H9 (cell line): Measurements from ENCODE around the gene CHRNA4. TPM values are rescaled to one million over a fixed set of nuclear protein-coding genes. Genes with fewer than 3 reads are reported as not detected.

ENCODE experiments used
- DNase-seq: peaks from one replicate; pipeline ENCODE4 v3.0.0-alpha.2; 2017
- H2AFZ ChIP-seq: one replicate; pipeline ENCODE4 v1.6.1; 2013; ENCODE audit warnings: mild to moderate bottlenecking, low read length, control low read depth, moderate library complexity
- H2AK5ac ChIP-seq: 2 replicates; pipeline ENCODE4 v1.6.1; 2013; ENCODE audit warnings: low read length, control low read depth, mixed read lengths; ENCODE audit not compliant: insufficient read length
- H2BK120ac ChIP-seq: one replicate; pipeline ENCODE4 v1.6.1; 2013; ENCODE audit warnings: low read depth, mild to moderate bottlenecking, low read length, control low read depth, inconsistent platforms; ENCODE audit not compliant: poor library complexity, severe bottlenecking
- H2BK12ac ChIP-seq: 2 replicates; pipeline ENCODE4 v1.6.1; 2013; ENCODE audit warnings: low read length, control low read depth, mixed read lengths, low read depth; ENCODE audit not compliant: insufficient read length
- H2BK15ac ChIP-seq: 2 replicates; pipeline ENCODE4 v1.6.1; 2013; ENCODE audit warnings: low read depth, low read length, control low read depth
- H2BK20ac ChIP-seq: one replicate; pipeline ENCODE4 v1.6.1; 2013; ENCODE audit warnings: low read depth, mild to moderate bottlenecking, low read length, control low read depth, inconsistent platforms; ENCODE audit not compliant: poor library complexity, severe bottlenecking
- H2BK5ac ChIP-seq: 2 replicates; pipeline ENCODE4 v1.6.1; 2013; ENCODE audit warnings: low read length, control low read depth, mixed read lengths; ENCODE audit not compliant: insufficient read length
- H3K14ac ChIP-seq: 2 replicates; pipeline ENCODE4 v1.6.1; 2013; ENCODE audit warnings: low read length, control low read depth; ENCODE audit not compliant: insufficient read depth
- H3K18ac ChIP-seq: 2 replicates; pipeline ENCODE4 v1.6.1; 2013; ENCODE audit warnings: low read depth, mild to moderate bottlenecking, mixed read lengths, low read length, control low read depth; ENCODE audit not compliant: insufficient read length
- H3K23ac ChIP-seq: 2 replicates; pipeline ENCODE4 v1.6.1; 2013; ENCODE audit warnings: low read length, control low read depth, mixed read lengths, low read depth; ENCODE audit not compliant: insufficient read length
- H3K23me2 ChIP-seq: 2 replicates; pipeline ENCODE4 v1.6.1; 2013; ENCODE audit warnings: low read depth, mild to moderate bottlenecking, mixed read lengths, low read length, control low read depth; ENCODE audit not compliant: insufficient read length, poor library complexity, severe bottlenecking
- H3K27ac ChIP-seq: 2 replicates; pipeline ENCODE4 v1.5.1; 2013; ENCODE audit warnings: low read length, control low read depth, mixed read lengths, low read depth; ENCODE audit not compliant: insufficient read length
- H3K27me3 ChIP-seq: 2 replicates; pipeline ENCODE4 v1.6.1; 2013; ENCODE audit warnings: low read length, control low read depth, inconsistent platforms; ENCODE audit not compliant: insufficient read depth
- H3K4ac ChIP-seq: 2 replicates; pipeline ENCODE4 v1.6.1; 2013; ENCODE audit warnings: low read depth, mild to moderate bottlenecking, control low read depth, inconsistent platforms, low read length, moderate library complexity
- H3K4me1 ChIP-seq: 2 replicates; pipeline ENCODE4 v1.6.1; 2013; ENCODE audit warnings: low read length, control low read depth, inconsistent platforms; ENCODE audit not compliant: insufficient read depth
- H3K4me2 ChIP-seq: 2 replicates; pipeline ENCODE4 v1.6.1; 2013; ENCODE audit warnings: low read length, control low read depth, mixed read lengths; ENCODE audit not compliant: insufficient read length, insufficient read depth
- H3K56ac ChIP-seq: 2 replicates; pipeline ENCODE4 v1.6.1; 2013; ENCODE audit warnings: low read depth, mild to moderate bottlenecking, mixed read lengths, low read length, control low read depth; ENCODE audit not compliant: insufficient read length
- H3K79me1 ChIP-seq: 2 replicates; pipeline ENCODE4 v1.6.1; 2013; ENCODE audit warnings: low read depth, mild to moderate bottlenecking, moderate library complexity, low read length, control low read depth, inconsistent platforms; ENCODE audit not compliant: insufficient read depth, poor library complexity, severe bottlenecking
- H3K79me2 ChIP-seq: 2 replicates; pipeline ENCODE4 v1.6.1; 2013; ENCODE audit warnings: low read length, control low read depth, inconsistent platforms; ENCODE audit not compliant: insufficient read depth
- H3K9ac ChIP-seq: 2 replicates; pipeline ENCODE4 v1.6.1; 2013; ENCODE audit warnings: low read length, control low read depth, mixed read lengths; ENCODE audit not compliant: insufficient read length; ENCODE audit errors: extremely low read depth
- H3K9me3 ChIP-seq: one replicate; pipeline ENCODE4 v1.6.1; 2013; ENCODE audit warnings: low read depth, low read length, inconsistent platforms; ENCODE audit not compliant: control insufficient read depth
- H3T11ph ChIP-seq: one replicate; pipeline ENCODE4 v1.6.1; 2013; ENCODE audit warnings: mild to moderate bottlenecking, low read length, control low read depth, inconsistent platforms
- H4K20me1 ChIP-seq: one replicate; pipeline ENCODE4 v1.6.1; 2013; ENCODE audit not compliant: control insufficient read depth, insufficient read length, insufficient read depth
- H4K5ac ChIP-seq: 2 replicates; pipeline ENCODE4 v1.6.1; 2013; ENCODE audit warnings: low read depth, mild to moderate bottlenecking, mixed read lengths, low read length, control low read depth; ENCODE audit not compliant: insufficient read length
- H4K8ac ChIP-seq: replicated peaks from 2 replicates; pipeline ENCODE4 v1.6.1; 2013; ENCODE audit warnings: low read length, control low read depth, mixed read lengths, low read depth; ENCODE audit not compliant: insufficient read length
- H4K91ac ChIP-seq: 2 replicates; pipeline ENCODE4 v1.6.1; 2013; ENCODE audit warnings: low read depth, mild to moderate bottlenecking, moderate library complexity, mixed read lengths, low read length, control low read depth; ENCODE audit not compliant: insufficient read length
- H3K27ac Mint-ChIP-seq, 3 experiments: 2 replicates in 2 of 3; 3 replicates in 1 of 3; pipeline ENCODE4 v1.8.0; 2020 to 2021; ENCODE audit warnings: mixed read lengths in 3 of 3, mild to moderate bottlenecking in 1 of 3, moderate library complexity in 1 of 3
- H3K27me3 Mint-ChIP-seq: 2 replicates; pipeline ENCODE4 v1.8.0; 2021; ENCODE audit warnings: low read depth, mild to moderate bottlenecking, moderate library complexity, mixed read lengths
- H3K36me3 Mint-ChIP-seq, 3 experiments: 2 replicates in 2 of 3; 3 replicates in 1 of 3; pipeline ENCODE4 v1.8.0; 2020 to 2021; ENCODE audit warnings: low read depth in 3 of 3, mixed read lengths in 3 of 3; ENCODE audit not compliant: insufficient read depth in 1 of 3
- H3K4me1 Mint-ChIP-seq, 2 experiments: 2 replicates each; pipeline ENCODE4 v1.8.0; 2020; ENCODE audit warnings: mixed read lengths in 2 of 2
- H3K4me3 Mint-ChIP-seq, 2 experiments: 2 replicates in 1 of 2; 3 replicates in 1 of 2; pipeline ENCODE4 v1.8.0; 2020 to 2021; ENCODE audit warnings: mild to moderate bottlenecking in 2 of 2, mixed read lengths in 2 of 2, moderate library complexity in 1 of 2
- H3K9me3 Mint-ChIP-seq, 2 experiments: 2 replicates in 1 of 2; 3 replicates in 1 of 2; pipeline ENCODE4 v1.8.0; 2020; ENCODE audit warnings: mild to moderate bottlenecking in 2 of 2, mixed read lengths in 2 of 2, moderate library complexity in 1 of 2
- CTCF ChIP-seq: fragments of 200-600 bp; sonication (generic); conservative IDR thresholded peaks from 3 replicates; pipeline ENCODE4 v1.8.0; 2021; ENCODE audit warnings: antibody characterized with exemption, mild to moderate bottlenecking
- WGBS: extraction: QIAGEN DNeasy Blood & Tissue Kit; methylation state at CpG from one replicate; pipeline ENCODE4 v1.1.7; 2013; ENCODE audit warnings: missing lambda C conversion rate, low lambda C conversion rate, mixed read lengths; ENCODE audit not compliant: insufficient read length; ENCODE audit errors: extremely low coverage; 5-methylcytosine and 5-hydroxymethylcytosine counted together
- total RNA-seq: library from RNA; stranded (reverse); gene quantifications from 2 replicates; pipeline ENCODE4 v1.2.1, GENCODE V29; 2021

The CHRNA4 gene
- total RNA-seq, 1 experiment from 2014 or later: 2.5 TPM

- WGBS: no CpG with 5 or more reads among the region's 6 CpGs
- no peaks in the 10 kb centered on the region for H3K79me1 ChIP-seq
- H2BK120ac ChIP-seq: no peak overlapping the region
- no peaks in the 10 kb centered on the region for H3K23me2 ChIP-seq
- Mint-ChIP-seq H3K27me3 (peaks cover 37% of the 10 kb centered on the region), H3K27ac (no peak overlapping the region), H3K4me1 (peaks cover 6 to 13% of the 10 kb centered on the region in 2 experiments; a peak in 3 of 4 replicates), H3K9me3 (peaks cover 36 to 51% of the 10 kb centered on the region in 2 experiments), H3K4me3 (no peak overlapping the region), H3K36me3 (peaks cover 12 to 19% (median 19%) of the 10 kb centered on the region in 3 experiments)
- H4K20me1 ChIP-seq: no peaks in the 10 kb centered on the region
- H2BK5ac ChIP-seq: no peak overlapping the region
- H2BK15ac ChIP-seq: no peak overlapping the region
- H3K14ac ChIP-seq: no peak overlapping the region
- H4K8ac ChIP-seq: no peak overlapping the region
- H3K4me1 ChIP-seq: no peaks in the 10 kb centered on the region
- peaks cover 17% of the 10 kb centered on the region for H3K9me3 ChIP-seq
- no peak overlapping the region for H3K4ac ChIP-seq
- no peak overlapping the region for H2BK12ac ChIP-seq
- DNase-seq: no peak
- H3K56ac ChIP-seq: no peak overlapping the region
- no peak overlapping the region for H2AFZ ChIP-seq
- H3K18ac ChIP-seq: no peak overlapping the region
- no peak overlapping the region for H3K9ac ChIP-seq
- H4K91ac ChIP-seq: no peak overlapping the region
- 0 out of 2 replicates have a peak, but pooled peaks cover 1% of the 10 kb centered on the region for H3K79me2 ChIP-seq
- H2AK5ac ChIP-seq: no peak overlapping the region
- no peak overlapping the region for H4K5ac ChIP-seq
- H3K27ac ChIP-seq: no peak overlapping the region
- H2BK20ac ChIP-seq: no peak overlapping the region
- no peak overlapping the region for H3K4me2 ChIP-seq
- no peak overlapping the region for H3K23ac ChIP-seq
- no peaks in the 10 kb centered on the region for H3K27me3 ChIP-seq
- no peak for TF ChIP-seq CTCF
- H3T11ph ChIP-seq: no peak overlapping the region
Measured at GRCh38 chr20:63385819-63386218, 24.7 kb upstream of the CHRNA4 start.
